Measurements from ENCODE around the gene CHST13. TPM values are rescaled to one million over a fixed set of nuclear protein-coding genes. Genes with fewer than 3 reads are reported as not detected.

CHST13 gene
- total RNA-seq, 1 donor from 2014 or later, result 0.20 TPM

DNA sequence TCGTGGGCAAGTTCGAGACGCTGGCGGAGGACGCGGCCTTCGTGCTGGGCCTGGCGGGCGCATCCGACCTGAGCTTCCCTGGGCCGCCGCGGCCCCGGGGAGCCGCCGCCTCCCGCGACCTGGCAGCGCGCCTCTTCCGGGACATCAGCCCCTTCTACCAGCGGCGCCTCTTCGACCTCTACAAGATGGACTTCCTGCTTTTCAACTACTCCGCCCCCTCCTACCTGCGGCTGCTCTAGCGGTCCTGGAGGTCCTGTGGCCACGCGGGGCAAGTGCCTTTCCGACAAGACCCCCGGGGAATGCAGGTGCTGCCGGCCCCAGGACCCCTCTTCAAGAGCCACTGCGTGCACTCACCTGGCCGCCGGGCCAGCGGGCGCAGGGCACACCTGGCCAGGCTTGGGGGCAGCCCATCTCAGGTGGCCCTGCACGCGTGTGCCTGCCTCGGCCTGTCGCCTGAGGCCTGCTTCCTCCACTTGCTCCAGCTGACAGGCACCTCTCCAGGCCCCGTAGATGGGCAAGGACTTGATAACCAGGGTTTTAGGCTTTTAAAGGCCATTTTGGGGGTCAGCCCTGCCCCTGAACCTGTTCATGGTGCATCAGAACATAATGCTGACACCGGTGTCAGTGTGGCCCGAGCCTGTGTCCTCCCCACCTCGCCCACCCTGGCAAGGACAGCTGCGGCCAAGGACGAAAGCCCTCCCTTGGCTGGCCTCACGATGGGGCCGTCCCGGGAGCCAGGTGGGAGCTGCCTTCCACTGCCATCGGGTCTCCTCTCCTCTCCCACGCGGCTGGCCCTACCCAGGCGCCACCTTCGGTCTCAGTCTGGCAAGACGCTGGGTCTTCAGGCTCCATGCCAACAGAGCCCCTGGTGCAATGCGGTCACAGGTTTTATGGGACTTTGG, 18.6 kb downstream of the CHST13 start:
- DNase-seq, result no peak

DNA sequence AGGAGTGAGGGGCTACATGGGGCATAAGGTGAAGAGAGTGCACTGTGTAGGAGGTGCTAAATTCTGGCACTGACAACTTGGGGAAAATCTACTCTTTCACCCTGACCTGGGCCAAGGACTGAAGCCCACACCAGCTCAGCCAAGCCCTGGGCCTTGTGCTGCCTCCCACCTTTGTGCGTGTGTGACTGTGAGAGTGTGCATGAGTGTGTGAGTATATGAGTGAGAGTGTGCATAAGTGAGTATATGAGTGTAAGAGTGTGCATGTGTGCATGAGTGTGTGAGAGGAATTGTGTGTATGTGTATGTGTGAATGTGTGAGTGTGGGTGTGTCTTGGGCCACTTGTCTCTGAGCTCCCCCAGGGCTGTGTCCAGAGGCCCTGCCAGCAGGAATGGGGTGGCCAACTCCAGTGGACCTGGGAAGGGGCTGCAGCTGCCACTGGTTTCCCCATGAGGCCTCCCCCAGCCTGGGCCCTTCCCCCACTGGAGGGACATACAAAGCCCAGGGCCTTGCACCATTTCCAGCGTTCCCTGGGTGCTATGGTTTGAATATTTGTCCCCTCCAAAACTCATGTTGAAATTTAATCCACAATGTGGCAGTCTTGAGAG, 19.6 kb downstream of the CHST13 start:
- DNase-seq, result no peak

- no peak for DNase-seq
These were observed 20.8 kb downstream of the CHST13 start for GRCh38 chr3:126544596-126545281.

- no peak for DNase-seq
These were observed 21.6 kb downstream of the CHST13 start for GRCh38 chr3:126545544-126545943.

- DNase-seq, result no peak
These were observed 22.1 kb downstream of the CHST13 start for GRCh38 chr3:126546013-126546412.

- no peak for DNase-seq
These were observed 22.7 kb downstream of the CHST13 start for GRCh38 chr3:126546549-126547239.

DNA sequence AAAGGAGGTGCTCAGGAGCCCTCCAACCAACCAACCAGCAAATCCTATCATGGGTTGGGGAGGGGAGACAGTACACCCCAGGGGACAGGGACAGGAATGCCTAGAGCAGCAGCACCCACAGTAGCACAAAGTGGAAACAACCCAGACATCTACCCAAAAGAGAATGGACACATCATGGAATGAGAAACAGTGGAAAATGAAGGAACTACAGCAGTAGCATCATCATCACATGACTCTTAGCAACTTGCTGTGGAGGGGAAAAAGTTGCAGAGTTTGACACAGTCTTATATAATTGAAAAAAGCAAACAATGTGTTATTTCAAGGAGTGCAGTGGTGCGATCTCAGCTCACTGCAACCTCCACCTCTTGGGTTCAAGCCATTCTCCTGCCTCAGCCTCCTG, 23.8 kb downstream of the CHST13 start:
- no peak for DNase-seq

- DNase-seq, result no peak
These were observed 24.9 kb downstream of the CHST13 start for GRCh38 chr3:126548556-126549466.

DNA sequence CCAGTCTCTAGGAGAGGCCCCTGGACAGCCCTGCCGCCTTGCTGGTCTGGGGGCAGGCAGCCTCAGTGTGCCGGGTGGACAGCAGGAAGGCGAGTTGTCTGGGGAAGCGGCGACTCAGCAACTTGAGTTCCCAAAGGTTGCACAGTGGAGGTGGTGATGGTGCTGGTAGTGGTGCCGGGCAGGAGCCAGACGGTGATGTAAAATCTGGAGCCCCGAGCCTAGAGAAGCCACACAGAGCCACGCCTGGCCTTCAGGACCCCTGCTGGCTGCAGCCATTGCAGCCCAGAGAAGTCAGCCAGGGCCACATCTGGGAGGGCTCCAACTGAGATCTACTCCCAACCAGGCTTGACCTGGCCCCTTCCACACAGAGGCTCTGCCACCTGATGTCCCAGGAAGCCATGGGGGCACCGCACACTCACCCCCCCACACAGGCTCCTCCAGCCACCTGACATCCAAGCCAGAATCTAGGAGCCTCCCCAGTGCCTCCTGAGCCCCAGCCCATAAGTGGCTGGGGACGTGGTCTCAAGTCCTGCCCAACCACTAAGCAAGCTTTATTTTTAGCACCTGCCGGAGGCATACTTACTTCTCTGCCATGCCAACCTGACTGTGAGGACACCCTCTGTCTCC, 26.0 kb downstream of the CHST13 start:
- DNase-seq, result no peak

DNA sequence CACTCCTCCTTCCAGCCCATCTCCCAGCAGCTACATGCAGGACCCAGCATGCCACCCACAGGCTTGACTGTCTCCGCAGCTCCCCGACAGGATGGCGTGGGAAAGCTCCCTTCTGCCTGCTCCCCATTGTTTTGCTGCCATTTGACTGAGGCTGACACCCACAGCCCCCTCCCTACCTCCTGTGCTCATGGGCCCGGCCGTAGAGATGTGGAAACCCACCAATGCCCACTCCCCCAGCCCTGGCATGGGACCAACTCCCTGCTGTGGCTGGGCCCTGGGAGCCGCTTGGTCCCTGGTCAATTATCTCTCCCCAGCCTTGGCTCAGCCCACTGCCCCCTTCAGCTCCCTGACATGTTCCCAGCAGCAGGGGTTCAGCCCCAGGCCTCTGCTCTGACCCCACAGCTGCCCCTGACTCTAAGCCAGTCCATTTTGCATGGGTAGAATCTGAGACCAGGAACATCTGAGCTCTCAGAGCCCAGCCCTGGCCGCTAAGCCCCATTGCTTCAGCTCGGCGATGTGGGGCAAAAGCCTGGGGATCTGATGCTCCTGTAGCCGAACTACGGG, 26.6 kb downstream of the CHST13 start:
- DNase-seq, result no peak

DNA sequence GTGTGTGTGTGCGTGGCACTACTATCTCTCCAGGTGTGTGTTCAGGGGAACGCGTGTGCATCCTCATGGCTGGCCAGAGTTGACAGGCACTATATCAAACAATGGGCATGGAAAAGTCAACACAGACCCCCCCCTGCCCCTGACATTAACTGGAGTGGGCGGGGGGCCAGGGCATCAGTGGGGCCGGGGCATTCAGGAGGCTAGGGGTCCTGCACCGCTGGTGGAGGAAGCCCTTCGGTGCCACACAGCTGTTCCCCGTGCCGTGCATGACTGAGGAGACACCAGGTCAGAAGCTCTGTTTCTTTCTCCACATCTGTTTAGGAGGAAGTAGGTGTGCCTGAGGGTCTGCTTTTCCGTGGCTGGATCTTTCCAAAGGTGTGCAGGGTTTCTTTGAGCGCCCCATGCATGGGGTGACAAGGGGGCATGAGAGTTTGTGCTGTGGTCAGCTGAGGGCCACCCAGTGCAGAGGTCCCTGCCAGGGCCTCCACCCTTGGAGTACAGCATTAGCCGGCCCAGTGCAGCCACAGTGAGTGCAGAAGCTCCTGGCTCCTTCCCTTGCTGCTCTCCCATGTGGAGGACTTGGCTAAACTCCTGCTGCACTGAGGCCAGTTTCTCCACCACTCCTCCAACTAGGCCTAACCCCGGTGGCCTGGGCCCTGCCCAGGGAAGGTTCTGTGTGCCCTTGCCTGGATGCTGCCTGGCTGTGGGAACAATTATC, 27.3 kb downstream of the CHST13 start:
- no peak for DNase-seq

- no peak for DNase-seq
These were observed 28.1 kb downstream of the CHST13 start for GRCh38 chr3:126551839-126552687.

- DNase-seq, result no peak
These were observed 28.8 kb downstream of the CHST13 start for GRCh38 chr3:126552688-126553283.

- no peak for DNase-seq
These were observed 29.5 kb downstream of the CHST13 start for GRCh38 chr3:126553284-126554084.

- DNase-seq, result no peak
These were observed 30.9 kb downstream of the CHST13 start for GRCh38 chr3:126554560-126555525.
